Tibial nerve (tissue), 4 donors: ENCODE results near the gene SLC27A4. TPM values are rescaled to one million over a fixed set of nuclear protein-coding genes. Genes with fewer than 3 reads are reported as not detected.

Experiments
- DNase-seq, 2 donors: peaks; one replicate each; pipeline ENCODE4 v3.0.0-alpha.2; 2019; ENCODE audit warnings: low spot score in 2 of 2
- H3K27ac ChIP-seq, 4 donors: fragments of 200-600 bp; sonication (generic) in 3 of 4; one replicate each; pipeline ENCODE4 v1.5.1; 2017 to 2019; ENCODE audit warnings: mild to moderate bottlenecking in 1 of 4
- H3K27me3 ChIP-seq, 2 donors: fragments of 200-600 bp; sonication (generic) in 1 of 2; one replicate each; pipeline versions ENCODE4 v1.5.1 to v1.6.0; 2017 to 2019
- H3K36me3 ChIP-seq, 3 donors: fragments of 200-600 bp; sonication (generic); one replicate each; pipeline ENCODE4 v1.5.1; 2018 to 2019
- H3K4me1 ChIP-seq, 4 donors: fragments of 200-600 bp; sonication (generic) in 3 of 4; one replicate each; pipeline ENCODE4 v1.5.1; 2017 to 2019
- H3K4me3 ChIP-seq, 4 donors: fragments of 200-600 bp; sonication (generic) in 3 of 4; one replicate each; pipeline ENCODE4 v1.5.1; 2017 to 2019; ENCODE audit warnings: mild to moderate bottlenecking in 1 of 4, moderate library complexity in 1 of 4
- H3K9me3 ChIP-seq, 4 donors: fragments of 200-600 bp; sonication (generic) in 3 of 4; one replicate each; pipeline ENCODE4 v1.5.1; 2017 to 2019
- CTCF ChIP-seq, 5 experiments: fragments of 200-600 bp in 3 of 5; fragments of 450-650 bp in 2 of 5; sonication (generic) in 3 of 5; IDR thresholded peaks; one replicate each; pipeline ENCODE4 v1.5.1; 2016 to 2019; ENCODE audit warnings: antibody characterized with exemption in 5 of 5, mild to moderate bottlenecking in 3 of 5, moderate library complexity in 2 of 5
- EP300 ChIP-seq, 2 donors: sonication (generic); formaldehyde crosslinking; IDR thresholded peaks; one replicate each; pipeline ENCODE4 v1.6.1; 2017; ENCODE audit warnings: antibody characterized with exemption in 2 of 2, mild to moderate bottlenecking in 1 of 2
- POLR2A ChIP-seq, 2 donors: fragments of 450-650 bp; IDR thresholded peaks; one replicate each; pipeline ENCODE4 v1.6.1; 2017; ENCODE audit warnings: antibody characterized with exemption in 2 of 2, mild to moderate bottlenecking in 2 of 2, moderate library complexity in 2 of 2
- WGBS, 2 donors: methylation state at CpG; one replicate each; pipeline ENCODE4 v1.1.5; 2018; 5-methylcytosine and 5-hydroxymethylcytosine counted together
- total RNA-seq, 4 donors: library from RNA; depleted of rRNA; stranded (reverse); fragments of >200 nt; gene quantifications; one replicate each; pipeline ENCODE4 v1.1.0, GENCODE V29; 2016

Gene SLC27A4
- total RNA-seq, 4 donors from 2014 or later, result 13.5 to 33.3 (median 18.0) TPM

GRCh38 chr9:128390813-128391711 lies 50.7 kb downstream of the SLC27A4 start:
- H3K27me3 ChIP-seq, result no peaks in the 10 kb centered on the region
- DNase-seq, result no peak
- no peak overlapping the region for H3K27ac ChIP-seq
- H3K36me3 ChIP-seq, result peaks cover 0 to 81% (median 5%) of the 10 kb centered on the region in 3 donors
- no peak for TF ChIP-seq POLR2A (IDR thresholded peaks at IDR 0.05)
- no peak for TF ChIP-seq EP300 (IDR thresholded peaks at IDR 0.05)
- no peaks in the 10 kb centered on the region for H3K9me3 ChIP-seq
- H3K4me1 ChIP-seq, result no peaks in the 10 kb centered on the region
- 90 to 95% methylated on average over 8 of the region's 8 CpGs for WGBS, 2 donors
- H3K4me3 ChIP-seq, result no peak overlapping the region

GRCh38 chr9:128391956-128392301 lies 51.6 kb downstream of the SLC27A4 start:
- Histone ChIP-seq H3K27me3 (no peaks in the 10 kb centered on the region), H3K36me3 (peaks cover 0 to 73% (median 5%) of the 10 kb centered on the region in 3 donors), H3K9me3 (no peaks in the 10 kb centered on the region), H3K4me3 (no peak overlapping the region), H3K27ac (no peak overlapping the region), H3K4me1 (peaks cover 0 to 2% (median 0%) of the 10 kb centered on the region in 4 donors)
- TF ChIP-seq CTCF (IDR thresholded peaks at IDR 0.05), result no peak
- TF ChIP-seq POLR2A (IDR thresholded peaks at IDR 0.05), result no peak
- no peak for TF ChIP-seq EP300 (IDR thresholded peaks at IDR 0.05)
- WGBS, 2 donors, result 81 to 84% methylated on average over 21 of the region's 21 CpGs
- no peak for DNase-seq

GRCh38 chr9:128392302-128393144 lies 52.2 kb downstream of the SLC27A4 start:
- H3K27me3 ChIP-seq, result no peaks in the 10 kb centered on the region
- TF ChIP-seq EP300 (IDR thresholded peaks at IDR 0.05) (no peak), POLR2A (IDR thresholded peaks at IDR 0.05) (no peak), CTCF (IDR thresholded peaks at IDR 0.05) (no peak)
- 77 to 79% methylated on average over 57 to 84 of the region's 88 CpGs for WGBS, 2 donors
- peaks cover 0 to 8% (median 0%) of the 10 kb centered on the region in 4 donors for H3K4me1 ChIP-seq
- H3K36me3 ChIP-seq, result peaks cover 0 to 67% (median 5%) of the 10 kb centered on the region in 3 donors
- H3K4me3 ChIP-seq, result no peak overlapping the region
- no peak overlapping the region for H3K27ac ChIP-seq
- no peak for DNase-seq
- H3K9me3 ChIP-seq, result no peaks in the 10 kb centered on the region

- peaks cover 0 to 10% (median 0%) of the 10 kb centered on the region in 4 donors for H3K4me1 ChIP-seq
- TF ChIP-seq EP300 (IDR thresholded peaks at IDR 0.05) (no peak), POLR2A (IDR thresholded peaks at IDR 0.05) (no peak), CTCF (IDR thresholded peaks at IDR 0.05) (no peak)
- no peaks in the 10 kb centered on the region for H3K27me3 ChIP-seq
- H3K9me3 ChIP-seq, result no peaks in the 10 kb centered on the region
- H3K27ac ChIP-seq, result no peak overlapping the region
- H3K4me3 ChIP-seq, result no peak overlapping the region
- WGBS, 2 donors, result 76% methylated on average over 31 to 33 of the region's 56 CpGs
- H3K36me3 ChIP-seq, result peaks cover 0 to 59% (median 5%) of the 10 kb centered on the region in 3 donors
- no peak for DNase-seq
These were observed 52.9 kb downstream of the SLC27A4 start for GRCh38 chr9:128393145-128393775.

GRCh38 chr9:128393970-128394369 lies 53.6 kb downstream of the SLC27A4 start:
- no peak overlapping the region for H3K27ac ChIP-seq
- no peak for DNase-seq
- H3K36me3 ChIP-seq, result peaks cover 0 to 52% (median 4%) of the 10 kb centered on the region in 3 donors
- no peaks in the 10 kb centered on the region for H3K27me3 ChIP-seq
- TF ChIP-seq POLR2A (IDR thresholded peaks at IDR 0.05) (no peak), EP300 (IDR thresholded peaks at IDR 0.05) (no peak), CTCF (IDR thresholded peaks at IDR 0.05) (no peak)
- no peak overlapping the region for H3K4me3 ChIP-seq
- peaks cover 0 to 10% (median 0%) of the 10 kb centered on the region in 4 donors for H3K4me1 ChIP-seq
- no peaks in the 10 kb centered on the region for H3K9me3 ChIP-seq
- WGBS, 2 donors, result 30 to 54% methylated on average over 5 to 7 of the region's 7 CpGs
